Activated naive CD4-positive, alpha-beta T cell treated with anti-CD3 and anti-CD28 coated beads, Interleukin-2, amount 10 ng/mL, durations not matched to agents 7 days and 5 days (primary cell): ENCODE results near the gene CLSTN1.

Source experiments
- CTCF ChIA-PET: fragments of 350-600 bp; sonication (Branson Sonifier 250); formaldehyde crosslinking; loops from one replicate; lab custom pipeline; 2021; ENCODE audit warnings: antibody characterized with exemption; lab: Charles Lee
- DNase-seq: peaks from one replicate; pipeline ENCODE4 v3.0.0-alpha.2; 2020
- H3K27ac Mint-ChIP-seq: one replicate; pipeline ENCODE4 v1.8.0; 2021; ENCODE audit warnings: mild to moderate bottlenecking, moderate library complexity, mixed read lengths
- H3K27me3 Mint-ChIP-seq: one replicate; pipeline ENCODE4 v1.8.0; 2021; ENCODE audit warnings: mild to moderate bottlenecking, mixed read lengths
- H3K36me3 Mint-ChIP-seq: one replicate; pipeline ENCODE4 v1.8.0; 2021; ENCODE audit warnings: mixed read lengths
- H3K4me1 Mint-ChIP-seq: one replicate; pipeline ENCODE4 v1.8.0; 2021; ENCODE audit warnings: mixed read lengths
- H3K4me3 Mint-ChIP-seq: one replicate; pipeline ENCODE4 v1.8.0; 2021; ENCODE audit warnings: mild to moderate bottlenecking, moderate library complexity, mixed read lengths
- H3K9me3 Mint-ChIP-seq: one replicate; pipeline ENCODE4 v1.8.0; 2021; ENCODE audit warnings: mixed read lengths

The CLSTN1 gene

DNA sequence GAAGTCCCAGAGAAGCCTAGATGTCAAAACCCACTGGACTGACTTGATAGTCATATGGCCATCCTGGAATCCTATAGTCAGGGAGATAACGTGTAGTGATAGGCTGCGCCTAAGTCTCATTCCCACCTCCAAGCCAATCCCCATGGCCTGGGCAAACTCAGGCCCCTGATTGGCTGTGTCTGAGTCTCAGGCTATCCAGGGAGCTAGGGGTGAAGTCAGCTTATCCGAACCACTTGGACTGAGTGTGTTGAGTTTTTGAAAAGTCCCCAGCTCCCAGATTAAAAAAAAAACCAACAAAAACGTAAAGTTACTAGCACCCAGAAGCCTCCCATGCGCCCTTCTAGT lies 120.6 kb downstream of the CLSTN1 start:
- H3K36me3 Mint-ChIP-seq = peaks cover 70% of the 10 kb centered on the region
- H3K4me3 Mint-ChIP-seq = no peak overlapping the region
- CTCF ChIA-PET = interaction anchor here (0.7 to 1.7 kb wide), 5 partner anchors 8 to 76 kb away, joined by 3 to 6 read pairs (median 4); no protein-coding TSS in a partner anchor
- peaks cover 73% of the 10 kb centered on the region for H3K4me1 Mint-ChIP-seq
- H3K27ac Mint-ChIP-seq = peak overlapping the region; percentile 81
- DNase-seq = no peak
- H3K27me3 Mint-ChIP-seq = no peaks in the 10 kb centered on the region
- H3K9me3 Mint-ChIP-seq = peaks cover 8% of the 10 kb centered on the region

DNA sequence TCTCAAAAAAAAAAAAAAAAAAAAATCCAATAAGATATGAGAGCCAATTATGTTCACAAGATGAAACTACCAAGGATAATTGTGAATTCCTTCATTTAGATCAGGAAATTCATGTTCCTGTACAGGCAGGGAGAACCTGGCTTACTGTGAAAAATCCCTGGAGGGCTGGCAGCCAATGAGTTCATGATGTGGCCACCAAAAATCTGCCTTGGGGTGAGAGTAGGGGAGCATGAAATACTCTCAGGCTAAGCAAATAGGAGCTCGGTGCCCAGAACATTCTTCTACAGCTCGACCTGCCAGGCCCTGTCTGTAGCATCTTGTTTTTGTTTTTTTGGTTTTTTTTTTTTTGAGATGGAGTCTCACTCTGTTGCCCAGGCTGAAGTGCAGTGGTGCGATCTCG lies 122.1 kb downstream of the CLSTN1 start:
- CTCF ChIA-PET = interaction anchor here (0.8 to 0.9 kb wide), 2 partner anchors 10 to 14 kb away, joined by 3 read pairs; no protein-coding TSS in a partner anchor
- Mint-ChIP-seq H3K9me3 (peaks cover 8% of the 10 kb centered on the region), H3K4me1 (peaks cover 67% of the 10 kb centered on the region), H3K27me3 (no peaks in the 10 kb centered on the region), H3K36me3 (peaks cover 64% of the 10 kb centered on the region), H3K27ac (no peak overlapping the region), H3K4me3 (no peak overlapping the region)
- no peak for DNase-seq

DNA sequence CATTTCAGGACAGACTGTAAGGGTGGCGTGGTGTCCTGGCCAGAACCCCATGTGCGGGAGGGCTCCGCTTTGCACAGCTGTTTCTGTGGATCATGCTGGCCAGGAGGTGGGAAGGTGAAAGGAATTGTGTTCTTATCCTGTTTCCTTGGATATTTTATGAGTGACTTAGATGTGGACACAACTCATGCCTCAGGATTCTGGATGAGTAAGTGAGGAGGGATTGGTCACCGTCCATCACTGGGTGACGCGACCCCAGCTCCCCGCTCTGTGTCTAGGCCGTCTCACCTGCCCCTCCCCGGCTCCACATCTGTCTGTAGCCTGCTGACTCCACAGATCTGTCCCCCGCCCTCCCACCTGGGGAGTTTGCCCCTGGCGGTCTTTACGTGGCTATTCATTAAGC lies 123.4 kb downstream of the CLSTN1 start:
- Mint-ChIP-seq H3K9me3 (peaks cover 8% of the 10 kb centered on the region), H3K36me3 (peaks cover 60% of the 10 kb centered on the region), H3K4me1 (peaks cover 58% of the 10 kb centered on the region), H3K27ac (no peak overlapping the region), H3K27me3 (no peaks in the 10 kb centered on the region), H3K4me3 (no peak overlapping the region)
- CTCF ChIA-PET = no interaction called here
- no peak for DNase-seq

DNA sequence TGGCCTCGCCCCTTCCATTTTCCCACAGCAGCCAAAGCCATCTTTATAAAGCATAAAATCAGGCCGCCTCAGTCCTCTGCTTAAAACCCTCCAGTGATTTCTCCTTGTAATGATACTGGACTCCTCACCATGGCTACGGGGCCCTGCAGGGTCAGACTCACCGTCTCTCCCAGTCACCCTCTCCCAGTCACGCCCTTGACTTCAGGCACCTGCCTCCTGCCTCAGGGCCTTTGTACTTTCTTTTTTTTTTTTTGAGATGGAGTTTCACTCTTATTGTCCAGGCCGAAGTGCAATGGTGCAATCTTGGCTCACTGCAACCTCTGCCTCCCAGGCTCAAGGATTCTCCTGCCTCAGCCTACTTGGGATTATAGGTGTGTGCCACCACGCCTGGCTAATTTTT lies 124.4 kb downstream of the CLSTN1 start:
- DNase-seq = no peak
- Mint-ChIP-seq H3K36me3 (peaks cover 62% of the 10 kb centered on the region), H3K9me3 (peaks cover 8% of the 10 kb centered on the region), H3K27ac (peak overlapping the region; percentile 74), H3K4me1 (peaks cover 53% of the 10 kb centered on the region), H3K4me3 (no peak overlapping the region), H3K27me3 (no peaks in the 10 kb centered on the region)
- CTCF ChIA-PET = interaction anchor here (1.0 kb wide), 1 partner anchor 9 kb away, joined by 3 read pairs; no protein-coding TSS in a partner anchor

DNA sequence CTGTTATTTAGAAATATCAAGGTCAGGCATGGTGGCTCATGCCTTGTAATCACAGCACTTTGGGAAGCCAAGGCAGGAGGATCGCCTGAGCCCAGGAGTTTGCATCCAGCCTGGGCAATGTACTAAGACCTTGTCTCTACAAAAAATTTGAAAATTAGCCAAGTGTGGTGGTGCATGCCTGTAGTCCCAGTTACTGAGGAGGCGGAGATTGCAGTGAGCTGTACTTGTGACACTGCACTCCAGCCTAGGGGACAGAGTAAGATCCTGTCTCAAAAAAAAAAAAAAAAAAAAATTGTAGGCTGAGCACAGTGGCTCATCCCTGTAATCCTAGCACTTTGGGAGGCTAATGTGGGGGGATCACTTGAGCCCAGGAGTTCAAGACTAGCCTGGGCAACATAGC lies 127.0 kb downstream of the CLSTN1 start:
- Mint-ChIP-seq H3K36me3 (peaks cover 53% of the 10 kb centered on the region), H3K27ac (no peak overlapping the region), H3K4me1 (peaks cover 47% of the 10 kb centered on the region), H3K9me3 (no peaks in the 10 kb centered on the region), H3K27me3 (no peaks in the 10 kb centered on the region), H3K4me3 (no peak overlapping the region)
- no peak for DNase-seq
- CTCF ChIA-PET = no interaction called here

DNA sequence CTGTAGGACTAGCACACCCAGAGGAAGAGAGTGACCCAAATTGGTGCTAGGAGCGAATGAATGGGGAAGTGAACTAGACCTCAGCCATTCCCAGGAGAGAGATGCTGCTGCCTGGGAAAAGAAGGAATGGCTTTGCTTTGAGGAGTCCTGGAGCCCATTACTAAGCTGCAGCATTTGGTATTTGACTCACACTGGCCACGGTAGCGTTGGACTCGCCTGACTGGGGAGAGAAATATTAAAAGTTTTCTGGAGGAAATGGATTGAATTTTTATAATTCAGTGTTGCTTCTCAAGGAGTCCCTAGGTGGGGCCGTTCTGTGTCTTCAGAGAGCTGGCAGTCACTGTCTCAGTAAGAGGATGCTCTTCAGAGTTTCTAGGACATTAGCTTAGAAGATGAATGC lies 132.1 kb downstream of the CLSTN1 start:
- no peak overlapping the region for H3K4me3 Mint-ChIP-seq
- H3K36me3 Mint-ChIP-seq = peaks cover 44% of the 10 kb centered on the region
- no peaks in the 10 kb centered on the region for H3K9me3 Mint-ChIP-seq
- CTCF ChIA-PET = interaction anchor here (0.9 to 1.1 kb wide), 2 partner anchors 10 to 63 kb away, joined by 3 read pairs; no protein-coding TSS in a partner anchor
- DNase-seq = no peak
- H3K27me3 Mint-ChIP-seq = no peaks in the 10 kb centered on the region
- H3K4me1 Mint-ChIP-seq = peaks cover 68% of the 10 kb centered on the region
- peak overlapping the region; percentile 60 for H3K27ac Mint-ChIP-seq

DNA sequence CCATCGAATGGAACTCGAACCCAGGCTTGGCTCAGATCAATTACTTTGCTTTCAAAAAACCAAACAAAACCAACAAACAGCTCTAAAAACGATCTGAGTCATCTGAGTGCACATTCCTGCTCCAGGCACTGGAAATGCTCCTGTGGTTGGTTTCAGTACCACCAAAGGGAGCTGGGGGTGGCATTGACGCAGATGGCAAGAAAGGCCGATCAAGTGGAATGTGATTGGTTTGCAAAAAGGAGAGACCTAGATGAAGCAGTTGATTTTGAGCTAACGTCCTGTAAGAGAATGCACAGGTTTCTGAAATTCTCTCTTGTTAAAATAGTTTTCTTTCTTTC lies 132.7 kb downstream of the CLSTN1 start:
- Mint-ChIP-seq H3K4me1 (peaks cover 72% of the 10 kb centered on the region), H3K36me3 (peaks cover 43% of the 10 kb centered on the region), H3K9me3 (no peaks in the 10 kb centered on the region), H3K4me3 (peak overlapping the region; percentile 83), H3K27ac (peak overlapping the region; percentile 60), H3K27me3 (no peaks in the 10 kb centered on the region)
- no peak for DNase-seq
- CTCF ChIA-PET = interaction anchor here (0.7 to 0.9 kb wide), 3 partner anchors 8 to 171 kb away, joined by 3 read pairs; no protein-coding TSS in a partner anchor

DNA sequence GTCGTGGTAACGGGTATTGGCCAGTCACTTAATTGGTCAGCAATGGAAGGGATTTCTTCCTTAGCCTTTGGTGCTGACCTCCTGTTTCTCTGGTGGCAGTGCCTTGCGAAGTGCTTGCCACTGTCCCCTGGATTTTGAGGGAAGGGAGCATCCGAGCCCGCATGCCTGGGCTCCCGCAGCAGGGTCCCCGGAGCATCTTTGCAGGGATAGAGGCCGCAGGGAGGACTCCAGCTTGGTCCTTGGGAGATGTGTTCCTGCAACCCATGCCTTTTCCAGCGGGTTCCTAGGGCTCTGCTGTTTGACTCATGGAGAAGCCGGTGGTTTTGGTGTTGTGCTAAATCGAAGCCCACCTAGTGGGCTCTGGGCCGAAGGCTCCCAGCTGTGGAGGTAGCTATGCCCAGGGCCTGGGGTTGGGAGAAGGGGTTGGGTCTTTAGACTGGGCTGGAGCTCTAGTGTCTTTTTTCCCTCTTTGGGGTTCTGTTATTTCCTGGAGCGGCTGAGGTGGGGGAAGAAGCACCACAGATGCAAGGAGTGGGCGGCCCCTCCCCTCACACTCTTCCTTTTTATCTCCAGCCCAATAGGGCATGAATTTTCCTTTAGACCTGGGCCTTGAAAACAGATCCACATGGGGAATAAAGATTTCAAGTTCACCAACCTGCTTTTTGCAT lies 133.2 kb downstream of the CLSTN1 start:
- H3K4me1 Mint-ChIP-seq = peaks cover 77% of the 10 kb centered on the region
- H3K27me3 Mint-ChIP-seq = no peaks in the 10 kb centered on the region
- H3K36me3 Mint-ChIP-seq = peaks cover 47% of the 10 kb centered on the region
- peak overlapping the region; percentile 83 for H3K4me3 Mint-ChIP-seq
- no peak for DNase-seq
- H3K9me3 Mint-ChIP-seq = no peaks in the 10 kb centered on the region
- H3K27ac Mint-ChIP-seq = peak overlapping the region; percentile 80
- CTCF ChIA-PET = interaction anchor here (0.7 to 0.9 kb wide), 3 partner anchors 8 to 172 kb away, joined by 3 read pairs; no protein-coding TSS in a partner anchor

DNA sequence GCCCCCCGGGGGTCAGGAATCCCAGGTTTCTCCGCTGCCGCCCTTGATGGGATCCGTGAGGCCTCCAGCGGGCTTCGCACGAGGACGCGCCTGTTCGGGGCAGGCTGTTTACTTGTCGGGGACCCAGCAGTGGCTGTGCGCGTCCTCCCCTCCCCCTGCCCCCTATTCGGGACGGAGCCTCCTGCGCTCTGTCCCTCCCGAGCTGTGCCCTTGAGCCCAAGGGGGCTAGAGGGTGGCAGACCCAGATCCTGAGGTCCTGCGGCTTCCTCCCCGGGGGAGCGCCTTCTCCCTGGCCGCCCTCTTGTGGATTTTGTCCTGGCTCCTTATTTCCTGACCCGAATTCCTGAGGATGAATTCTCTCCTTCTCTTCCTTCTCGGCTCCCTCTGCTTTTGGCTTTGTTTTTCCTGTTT lies 133.8 kb downstream of the CLSTN1 start:
- peaks cover 73% of the 10 kb centered on the region for H3K4me1 Mint-ChIP-seq
- CTCF ChIA-PET = interaction anchor here (0.9 kb wide), 1 partner anchor 9 kb away, joined by 3 read pairs; no protein-coding TSS in a partner anchor
- H3K27ac Mint-ChIP-seq = peak overlapping the region; percentile 81
- H3K27me3 Mint-ChIP-seq = no peaks in the 10 kb centered on the region
- no peaks in the 10 kb centered on the region for H3K9me3 Mint-ChIP-seq
- peaks cover 43% of the 10 kb centered on the region for H3K36me3 Mint-ChIP-seq
- peak overlapping the region; percentile 83 for H3K4me3 Mint-ChIP-seq
- DNase-seq = peak; percentile 49

DNA sequence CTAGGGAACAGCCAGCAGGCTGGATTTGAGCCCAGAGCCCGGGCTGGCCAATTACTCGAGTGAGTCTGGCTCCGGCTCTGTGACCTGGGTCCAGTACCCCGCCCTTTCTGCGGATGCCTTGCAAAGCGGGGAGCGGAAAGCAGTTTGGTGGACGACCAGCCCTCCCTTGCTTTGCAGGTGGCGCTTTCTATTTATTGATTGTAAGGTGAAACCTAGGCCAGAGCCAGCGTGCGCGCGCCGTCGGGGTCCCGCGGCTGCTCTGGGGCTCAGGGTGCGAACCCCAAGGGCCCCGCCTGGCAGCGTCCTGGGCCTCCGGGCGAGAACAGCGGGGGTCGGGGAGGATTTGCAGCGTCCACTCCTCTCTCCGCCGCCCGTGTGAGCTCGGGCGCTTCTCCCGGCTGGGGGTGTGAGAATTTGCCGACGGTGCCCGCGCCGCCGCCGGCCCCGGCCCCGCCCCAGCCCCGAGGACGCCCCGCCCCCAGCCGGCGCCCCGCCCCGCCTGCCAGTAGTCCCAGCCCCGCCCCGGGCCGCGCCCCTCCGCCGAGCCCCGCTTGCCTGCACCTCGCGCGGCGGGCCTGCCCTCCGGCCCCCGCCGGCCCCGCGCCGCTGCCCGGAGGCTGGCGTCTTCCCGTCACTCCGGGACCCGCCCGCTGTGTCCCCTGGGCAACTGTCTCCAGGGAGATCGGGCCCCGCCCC lies 134.6 kb downstream of the CLSTN1 start:
- peak overlapping the region; percentile 62 for H3K27ac Mint-ChIP-seq
- DNase-seq = peak; percentile 88
- CTCF ChIA-PET = interaction anchor here (1.5 kb wide), 1 partner anchor 62 kb away, joined by 9 read pairs; no protein-coding TSS in a partner anchor
- H3K36me3 Mint-ChIP-seq = peaks cover 37% of the 10 kb centered on the region
- peak overlapping the region; percentile 72 for H3K4me3 Mint-ChIP-seq
- H3K9me3 Mint-ChIP-seq = no peaks in the 10 kb centered on the region
- H3K4me1 Mint-ChIP-seq = peaks cover 76% of the 10 kb centered on the region
- no peaks in the 10 kb centered on the region for H3K27me3 Mint-ChIP-seq

DNA sequence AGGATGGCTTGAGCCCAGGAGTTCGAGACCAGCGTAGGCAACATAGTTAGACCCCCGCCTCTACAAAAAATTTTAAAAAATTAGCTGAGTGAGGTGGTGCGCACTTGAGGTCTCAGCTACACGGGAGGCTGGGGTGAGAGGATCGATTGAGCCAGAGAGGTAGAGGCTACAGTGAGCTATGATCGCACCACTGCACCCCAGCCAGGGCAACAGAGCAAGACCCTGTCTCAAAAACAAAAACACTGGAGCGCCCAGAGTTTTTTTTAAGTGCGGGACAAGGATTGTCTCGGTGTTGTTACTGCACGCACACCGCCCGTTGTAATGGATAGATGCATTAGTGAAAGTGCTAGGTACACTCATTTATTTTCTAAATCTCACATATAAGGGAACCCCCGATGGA lies 135.2 kb downstream of the CLSTN1 start:
- H3K4me1 Mint-ChIP-seq = peaks cover 76% of the 10 kb centered on the region
- no peaks in the 10 kb centered on the region for H3K9me3 Mint-ChIP-seq
- DNase-seq = no peak
- peaks cover 36% of the 10 kb centered on the region for H3K36me3 Mint-ChIP-seq
- peak overlapping the region; percentile 72 for H3K4me3 Mint-ChIP-seq
- CTCF ChIA-PET = interaction anchor here (1.5 kb wide), 1 partner anchor 61 kb away, joined by 9 read pairs; no protein-coding TSS in a partner anchor
- H3K27me3 Mint-ChIP-seq = no peaks in the 10 kb centered on the region
- peak overlapping the region; percentile 62 for H3K27ac Mint-ChIP-seq

DNA sequence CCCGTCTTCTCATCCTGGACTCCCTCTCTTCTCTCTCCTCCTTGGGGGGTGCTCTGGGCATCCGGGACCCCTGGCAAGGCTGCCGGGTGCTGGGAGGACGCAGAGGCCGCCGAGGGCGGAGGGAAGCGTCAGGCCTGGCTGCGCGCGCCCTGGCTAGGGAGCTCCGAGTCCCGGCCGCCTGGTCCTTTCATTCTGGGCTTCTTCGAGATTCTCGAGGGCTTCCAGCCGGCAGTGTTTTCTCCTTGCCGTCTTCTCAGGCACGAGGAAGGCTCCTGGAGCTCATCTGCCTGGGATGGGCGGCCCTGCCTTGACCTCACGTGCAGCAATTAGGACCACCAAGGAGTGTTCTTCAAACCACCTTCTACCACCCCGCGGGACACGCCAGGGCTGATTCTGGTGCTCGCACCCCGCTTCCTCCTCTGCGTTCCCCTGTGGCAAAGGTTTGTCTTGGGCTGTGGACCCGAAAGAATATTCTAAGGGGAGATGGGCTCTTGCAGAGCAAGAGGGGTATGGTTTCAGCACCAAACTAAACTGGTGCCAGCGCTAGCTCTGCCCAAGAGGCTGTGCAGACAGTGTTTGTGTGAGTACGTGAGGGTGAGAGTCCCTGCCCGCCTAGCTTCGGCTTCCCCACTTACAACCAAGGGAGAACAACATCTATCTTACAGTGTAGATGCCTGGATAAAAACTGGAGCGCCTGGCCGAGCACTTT lies 135.7 kb downstream of the CLSTN1 start:
- Mint-ChIP-seq H3K4me1 (peaks cover 80% of the 10 kb centered on the region), H3K4me3 (peak overlapping the region; percentile 72), H3K27ac (peak overlapping the region; percentile 62), H3K36me3 (peaks cover 38% of the 10 kb centered on the region), H3K27me3 (no peaks in the 10 kb centered on the region), H3K9me3 (no peaks in the 10 kb centered on the region)
- CTCF ChIA-PET = interaction anchor here (1.5 kb wide), 1 partner anchor 61 kb away, joined by 9 read pairs; no protein-coding TSS in a partner anchor
- peak; percentile 38 for DNase-seq

DNA sequence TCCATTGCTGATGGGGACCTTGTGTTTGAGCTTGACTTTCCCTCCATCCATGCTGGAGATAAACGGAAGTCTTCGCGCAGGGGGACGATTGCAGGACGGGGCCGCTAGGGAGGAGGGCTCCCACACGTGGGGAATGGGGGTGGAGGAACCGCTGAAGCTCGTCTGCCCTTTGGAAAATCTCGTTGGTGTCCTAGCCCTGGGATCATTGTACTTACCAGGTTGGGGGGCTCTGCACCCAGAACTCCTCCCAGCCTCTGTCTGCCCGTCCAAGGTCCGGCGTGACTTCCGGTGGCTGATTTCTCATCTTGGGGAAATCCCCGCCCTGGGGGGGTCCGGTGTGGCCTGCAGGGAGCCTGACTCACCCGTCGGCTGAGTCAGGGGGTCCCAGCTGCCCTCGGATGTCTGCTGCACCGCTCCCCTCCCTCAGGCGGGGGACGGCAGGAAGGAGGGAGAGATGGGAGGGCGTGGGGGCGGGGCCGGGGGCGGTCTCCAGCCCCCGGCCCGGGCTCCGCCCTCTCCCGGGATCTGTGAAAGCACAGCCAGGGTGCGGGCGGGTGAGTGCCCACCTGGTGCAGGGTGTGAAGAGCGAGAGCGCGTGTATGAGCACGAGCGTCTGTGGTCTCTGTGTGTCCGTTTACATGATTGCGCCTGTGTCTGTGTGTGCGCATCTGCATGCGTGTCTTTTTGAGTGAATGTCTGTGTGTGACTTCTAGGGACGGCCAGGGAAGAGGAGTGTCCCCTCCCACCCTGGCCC lies 136.5 kb downstream of the CLSTN1 start:
- CTCF ChIA-PET = interaction anchor here (1.3 to 1.5 kb wide), 2 partner anchors 60 to 61 kb away, joined by 4 to 9 read pairs; no protein-coding TSS in a partner anchor
- Mint-ChIP-seq H3K9me3 (no peaks in the 10 kb centered on the region), H3K4me1 (peaks cover 79% of the 10 kb centered on the region)

More for the DNA sequence above, 136.5 kb downstream of the CLSTN1 start:
- peak overlapping the region; percentile 76 for H3K27ac Mint-ChIP-seq
- peak; percentile 73 for DNase-seq
- peaks cover 34% of the 10 kb centered on the region for H3K36me3 Mint-ChIP-seq
- peak overlapping the region; percentile 72 for H3K4me3 Mint-ChIP-seq
- no peaks in the 10 kb centered on the region for H3K27me3 Mint-ChIP-seq
